Liver (tissue), 9 donors: ENCODE measurements around the gene RGS18. TPM values are rescaled to one million over a fixed set of nuclear protein-coding genes. Genes with fewer than 3 reads are reported as not detected.

ENCODE experiments used
- DNase-seq: peaks from one replicate; pipeline ENCODE4 v3.0.0-alpha.2; 2017; ENCODE audit warnings: low spot score
- H3K27ac ChIP-seq, 2 donors: one replicate each; pipeline ENCODE4 v1.7.0; 2013; ENCODE audit warnings: inconsistent platforms in 2 of 2, low read length in 2 of 2, control low read depth in 1 of 2, low read depth in 1 of 2, mild to moderate bottlenecking in 1 of 2
- H3K27me3 ChIP-seq, 4 donors: one replicate each; pipeline versions ENCODE4 v1.6.1 to v1.7.0; 2013; ENCODE audit warnings: low read length in 3 of 4, inconsistent platforms in 1 of 4, mild to moderate bottlenecking in 1 of 4, moderate library complexity in 1 of 4; ENCODE audit not compliant: control insufficient read depth in 4 of 4, insufficient read depth in 4 of 4
- H3K36me3 ChIP-seq, 4 donors: one replicate each; pipeline versions ENCODE4 v1.6.1 to v1.7.0; 2013; ENCODE audit warnings: low read length in 3 of 4, mild to moderate bottlenecking in 3 of 4, low read depth in 1 of 4, moderate library complexity in 1 of 4; ENCODE audit not compliant: control insufficient read depth in 4 of 4, insufficient read depth in 3 of 4
- H3K4me1 ChIP-seq, 4 donors: one replicate each; pipeline versions ENCODE4 v1.6.1 to v1.7.0; 2013; ENCODE audit warnings: low read length in 3 of 4, mild to moderate bottlenecking in 3 of 4, moderate library complexity in 1 of 4; ENCODE audit not compliant: control insufficient read depth in 4 of 4, insufficient read depth in 4 of 4
- H3K4me3 ChIP-seq, 3 donors: one replicate each; pipeline versions ENCODE4 v1.6.1 to v1.7.0; 2013; ENCODE audit warnings: low read length in 3 of 3, control low read depth in 1 of 3, low read depth in 1 of 3, mild to moderate bottlenecking in 1 of 3
- H3K9ac ChIP-seq, 2 donors: one replicate each; pipeline ENCODE4 v1.7.0; 2013; ENCODE audit warnings: low read length in 2 of 2, mild to moderate bottlenecking in 2 of 2, moderate library complexity in 2 of 2, control low read depth in 1 of 2, low read depth in 1 of 2
- H3K9me3 ChIP-seq, 4 donors: one replicate each; pipeline versions ENCODE4 v1.6.1 to v1.7.0; 2013; ENCODE audit warnings: low read length in 3 of 4; ENCODE audit not compliant: control insufficient read depth in 4 of 4
- ATF3 ChIP-seq: IDR thresholded peaks from 2 replicates; pipeline ENCODE4 v1.6.1; 2016; ENCODE audit warnings: antibody characterized with exemption
- CTCF ChIP-seq: fragments of 150-350 bp; IDR thresholded peaks from 2 replicates; pipeline ENCODE4 v1.5.1; 2017; ENCODE audit warnings: improper control_type of control experiment, low read depth, low read length; ENCODE audit not compliant: missing input control
- EGR1 ChIP-seq, 2 donors: IDR thresholded peaks; 2 replicates each; pipeline ENCODE4 v1.6.1; 2016 to 2018; ENCODE audit warnings: antibody characterized with exemption in 2 of 2, low read depth in 2 of 2
- FOXA2 ChIP-seq: IDR thresholded peaks from 2 replicates; pipeline ENCODE4 v1.6.1; 2016; ENCODE audit warnings: antibody characterized with exemption
- HNF4G ChIP-seq: IDR thresholded peaks from 2 replicates; pipeline ENCODE4 v1.6.1; 2016; ENCODE audit warnings: antibody characterized with exemption
- JUND ChIP-seq, 2 donors: IDR thresholded peaks; 2 replicates each; pipeline ENCODE4 v1.6.1; 2016; ENCODE audit warnings: antibody characterized with exemption in 2 of 2
- MAX ChIP-seq: IDR thresholded peaks from 2 replicates; pipeline ENCODE4 v1.6.1; 2016; ENCODE audit warnings: antibody characterized with exemption
- NR2F2 ChIP-seq: IDR thresholded peaks from 2 replicates; pipeline ENCODE4 v1.6.1; 2016; ENCODE audit warnings: antibody characterized with exemption
- RAD21 ChIP-seq, 2 donors: IDR thresholded peaks; 2 replicates each; pipeline ENCODE4 v1.6.1; 2016; ENCODE audit warnings: antibody characterized with exemption in 2 of 2, mild to moderate bottlenecking in 2 of 2
- SP1 ChIP-seq: IDR thresholded peaks from 2 replicates; pipeline ENCODE4 v1.6.1; 2018; ENCODE audit warnings: antibody characterized with exemption, mild to moderate bottlenecking
- TAF1 ChIP-seq: conservative IDR thresholded peaks from 2 replicates; pipeline ENCODE4 v1.6.1; 2016; ENCODE audit warnings: antibody characterized with exemption, mild to moderate bottlenecking
- YY1 ChIP-seq: IDR thresholded peaks from 2 replicates; pipeline ENCODE4 v1.6.1; 2016; ENCODE audit warnings: antibody characterized with exemption, mild to moderate bottlenecking
- ZBTB33 ChIP-seq: IDR thresholded peaks from 2 replicates; pipeline ENCODE4 v1.6.1; 2016; ENCODE audit warnings: antibody characterized with exemption
- WGBS: extraction: QIAGEN DNeasy Blood & Tissue Kit; methylation state at CpG from one replicate; pipeline ENCODE4 v1.1.7; 2013; 5-methylcytosine and 5-hydroxymethylcytosine counted together
- polyA plus RNA-seq, 2 donors: library from polyadenylated mRNA; stranded (reverse) in 1 of 2; unstranded in 1 of 2; fragments of 200-250 nt in 1 of 2; fragments of >200 nt in 1 of 2; fragmentation: Nextera tagmentation in 1 of 2; extraction: Ambion mirVana in 1 of 2; gene quantifications; one replicate each; pipeline versions ENCODE4 v1.2.1 to v1.2.3, GENCODE V29; 2013 to 2015
- total RNA-seq, 2 donors: library from RNA; depleted of rRNA; stranded (reverse); fragments of >200 nt; gene quantifications; one replicate each; pipeline ENCODE4 v1.2.3, GENCODE V29; 2014
- TF ChIP-seq, protein P1 (sequence below): IDR thresholded peaks from 2 replicates; pipeline ENCODE4 v1.6.1; 2016; ENCODE audit warnings: antibody characterized with exemption, mild to moderate bottlenecking
- donor health status: healthy.
- donor health status: healthy.
- donor health status: healthy.
- donor health status: healthy.
- donor health status: healthy.

RGS18 gene
- total and polyA plus RNA-seq, 4 donors: 1.0 to 11.1 (median 1.8) TPM

- Histone ChIP-seq H3K27me3 (no peaks in the 10 kb centered on the region), H3K27ac (no peak overlapping the region), H3K4me3 (no peak overlapping the region), H3K9ac (no peak overlapping the region), H3K4me1 (no peaks in the 10 kb centered on the region), H3K36me3 (no peaks in the 10 kb centered on the region), H3K9me3 (no peaks in the 10 kb centered on the region)
- DNase-seq: no peak
- TF ChIP-seq YY1 (no peak), CTCF (no peak), JUND (IDR thresholded peaks at IDR 0.05) (no peak), SP1 (no peak)
- 73% methylated on average over 1 of the region's 1 CpG for WGBS
These were observed 17.9 kb upstream of the RGS18 start for GRCh38 chr1:192140382-192140781.

GRCh38 chr1:192147221-192147620, 11.0 kb upstream of the RGS18 start:
- no peaks in the 10 kb centered on the region for H3K27me3 ChIP-seq
- no peak overlapping the region for H3K9ac ChIP-seq
- no peak for DNase-seq
- no peaks in the 10 kb centered on the region for H3K4me1 ChIP-seq
- H3K4me3 ChIP-seq: no peak overlapping the region
- H3K27ac ChIP-seq: no peak overlapping the region
- no peak for TF ChIP-seq EGR1 (IDR thresholded peaks at IDR 0.05; ENCODE audit: low read depth in 2 of 2)
- H3K9me3 ChIP-seq: no peaks in the 10 kb centered on the region
- 53% methylated on average over 3 of the region's 3 CpGs for WGBS
- no peaks in the 10 kb centered on the region for H3K36me3 ChIP-seq

- DNase-seq: no peak
- Histone ChIP-seq H3K27ac (no peak overlapping the region), H3K36me3 (no peaks in the 10 kb centered on the region), H3K27me3 (no peaks in the 10 kb centered on the region), H3K9ac (no peak overlapping the region), H3K4me3 (no peak overlapping the region), H3K4me1 (no peaks in the 10 kb centered on the region), H3K9me3 (no peaks in the 10 kb centered on the region)
- WGBS: 75% methylated on average over 1 of the region's 1 CpG
- TF ChIP-seq SP1 (no peak), ATF3 (no peak)
These were observed 10.6 kb upstream of the RGS18 start for GRCh38 chr1:192147696-192148095.

- no peak overlapping the region for H3K4me3 ChIP-seq
- no peak for DNase-seq
- H3K9ac ChIP-seq: no peak overlapping the region
- no peaks in the 10 kb centered on the region for H3K4me1 ChIP-seq
- no peaks in the 10 kb centered on the region for H3K27me3 ChIP-seq
- no peaks in the 10 kb centered on the region for H3K36me3 ChIP-seq
- no peak overlapping the region for H3K27ac ChIP-seq
- H3K9me3 ChIP-seq: no peaks in the 10 kb centered on the region
- WGBS: 56% methylated on average over 2 of the region's 2 CpGs
- TF ChIP-seq FOXA2: no peak
- no peak for TF ChIP-seq NR2F2
- no peak for TF ChIP-seq CTCF
- no peak for TF ChIP-seq JUND (IDR thresholded peaks at IDR 0.05)
- no peak for TF ChIP-seq SP1
- TF ChIP-seq TAF1: no peak
- TF ChIP-seq HNF4G: no peak
- no peak for TF ChIP-seq MAX
- no peak for TF ChIP-seq RAD21 (IDR thresholded peaks at IDR 0.05)
- TF ChIP-seq, protein P1, sequence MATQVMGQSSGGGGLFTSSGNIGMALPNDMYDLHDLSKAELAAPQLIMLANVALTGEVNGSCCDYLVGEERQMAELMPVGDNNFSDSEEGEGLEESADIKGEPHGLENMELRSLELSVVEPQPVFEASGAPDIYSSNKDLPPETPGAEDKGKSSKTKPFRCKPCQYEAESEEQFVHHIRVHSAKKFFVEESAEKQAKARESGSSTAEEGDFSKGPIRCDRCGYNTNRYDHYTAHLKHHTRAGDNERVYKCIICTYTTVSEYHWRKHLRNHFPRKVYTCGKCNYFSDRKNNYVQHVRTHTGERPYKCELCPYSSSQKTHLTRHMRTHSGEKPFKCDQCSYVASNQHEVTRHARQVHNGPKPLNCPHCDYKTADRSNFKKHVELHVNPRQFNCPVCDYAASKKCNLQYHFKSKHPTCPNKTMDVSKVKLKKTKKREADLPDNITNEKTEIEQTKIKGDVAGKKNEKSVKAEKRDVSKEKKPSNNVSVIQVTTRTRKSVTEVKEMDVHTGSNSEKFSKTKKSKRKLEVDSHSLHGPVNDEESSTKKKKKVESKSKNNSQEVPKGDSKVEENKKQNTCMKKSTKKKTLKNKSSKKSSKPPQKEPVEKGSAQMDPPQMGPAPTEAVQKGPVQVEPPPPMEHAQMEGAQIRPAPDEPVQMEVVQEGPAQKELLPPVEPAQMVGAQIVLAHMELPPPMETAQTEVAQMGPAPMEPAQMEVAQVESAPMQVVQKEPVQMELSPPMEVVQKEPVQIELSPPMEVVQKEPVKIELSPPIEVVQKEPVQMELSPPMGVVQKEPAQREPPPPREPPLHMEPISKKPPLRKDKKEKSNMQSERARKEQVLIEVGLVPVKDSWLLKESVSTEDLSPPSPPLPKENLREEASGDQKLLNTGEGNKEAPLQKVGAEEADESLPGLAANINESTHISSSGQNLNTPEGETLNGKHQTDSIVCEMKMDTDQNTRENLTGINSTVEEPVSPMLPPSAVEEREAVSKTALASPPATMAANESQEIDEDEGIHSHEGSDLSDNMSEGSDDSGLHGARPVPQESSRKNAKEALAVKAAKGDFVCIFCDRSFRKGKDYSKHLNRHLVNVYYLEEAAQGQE: no peak
- no peak for TF ChIP-seq YY1
- no peak for TF ChIP-seq ZBTB33
These were observed 7.1 kb upstream of the RGS18 start for GRCh38 chr1:192151176-192151575.
